ENCODE results near the gene CNPY1. TPM values are rescaled to one million over a fixed set of nuclear protein-coding genes. Genes with fewer than 3 reads are reported as not detected.

The CNPY1 gene
- total RNA-seq, 3 donors from 2014 or later = 0.29 TPM; not detected in 2

GRCh38 chr7:155454183-155455112 lies 91.9 kb downstream of the CNPY1 start:
- H3K27ac ChIP-seq = no peak overlapping the region
- H3K9me3 ChIP-seq = no peaks in the 10 kb centered on the region
- TF ChIP-seq POLR2AphosphoS5 (IDR thresholded peaks at IDR 0.05) = no peak
- no peak for TF ChIP-seq POLR2A (IDR thresholded peaks at IDR 0.05)
- no peak for TF ChIP-seq CTCF (IDR thresholded peaks at IDR 0.05)
- peak overlapping the region in 1 of 3 donors; percentile 43 for H3K4me3 ChIP-seq
- DNase-seq (ENCODE audit: low spot score in 2 of 2) = no peak
- intact Hi-C loops (cut with DNase I; ENCODE audit: low total_unique reads) = no loop called here
- H3K36me3 ChIP-seq = no peaks in the 10 kb centered on the region
- H3K4me1 ChIP-seq = peaks cover 11 to 14% of the 10 kb centered on the region in 2 donors
- H3K27me3 ChIP-seq = peaks cover 28 to 94% of the 10 kb centered on the region in 2 donors

- H3K4me3 ChIP-seq = peak overlapping the region in 1 of 3 donors; percentile 43
- intact Hi-C loops (cut with DNase I; ENCODE audit: low total_unique reads) = no loop called here
Observed at GRCh38 chr7:155453296-155454182, 92.8 kb downstream of the CNPY1 start.

GRCh38 chr7:155452505-155453295 lies 93.7 kb downstream of the CNPY1 start:
- no peak for TF ChIP-seq POLR2AphosphoS5 (IDR thresholded peaks at IDR 0.05)
- TF ChIP-seq POLR2A (IDR thresholded peaks at IDR 0.05) = no peak
- TF ChIP-seq CTCF (IDR thresholded peaks at IDR 0.05) = no peak
- H3K4me3 ChIP-seq = no peak overlapping the region
- no peak for DNase-seq (ENCODE audit: low spot score in 2 of 2)
- no peaks in the 10 kb centered on the region for H3K9me3 ChIP-seq
- H3K36me3 ChIP-seq = no peaks in the 10 kb centered on the region
- no peak overlapping the region for H3K27ac ChIP-seq
- H3K4me1 ChIP-seq = peaks cover 4 to 11% of the 10 kb centered on the region in 2 donors
- H3K27me3 ChIP-seq = peaks cover 19 to 95% of the 10 kb centered on the region in 2 donors
- intact Hi-C loops (cut with DNase I; ENCODE audit: low total_unique reads) = no loop called here

More at GRCh38 chr7:155453296-155454182, 92.8 kb downstream of the CNPY1 start:
- no peak for DNase-seq (ENCODE audit: low spot score in 2 of 2)
- H3K27me3 ChIP-seq = peaks cover 25 to 94% of the 10 kb centered on the region in 2 donors
- H3K36me3 ChIP-seq = no peaks in the 10 kb centered on the region
- TF ChIP-seq CTCF (IDR thresholded peaks at IDR 0.05) (no peak), POLR2A (IDR thresholded peaks at IDR 0.05) (no peak), POLR2AphosphoS5 (IDR thresholded peaks at IDR 0.05) (no peak)
- no peak overlapping the region for H3K27ac ChIP-seq
- peaks cover 9 to 11% of the 10 kb centered on the region in 2 donors for H3K4me1 ChIP-seq
- no peaks in the 10 kb centered on the region for H3K9me3 ChIP-seq

GRCh38 chr7:155451840-155452239 lies 94.5 kb downstream of the CNPY1 start:
- intact Hi-C loops (cut with DNase I; ENCODE audit: low total_unique reads) = no loop called here
- no peak overlapping the region for H3K27ac ChIP-seq
- no peak overlapping the region for H3K4me3 ChIP-seq
- H3K9me3 ChIP-seq = no peaks in the 10 kb centered on the region
- H3K4me1 ChIP-seq = peaks cover 4 to 11% of the 10 kb centered on the region in 2 donors
- H3K27me3 ChIP-seq = peaks cover 19 to 98% of the 10 kb centered on the region in 2 donors
- H3K36me3 ChIP-seq = no peaks in the 10 kb centered on the region
- TF ChIP-seq POLR2AphosphoS5 (IDR thresholded peaks at IDR 0.05) (no peak), POLR2A (IDR thresholded peaks at IDR 0.05) (no peak), CTCF (IDR thresholded peaks at IDR 0.05) (no peak)
- DNase-seq (ENCODE audit: low spot score in 2 of 2) = no peak

Other genes starting within 250 kb of the CNPY1 start
- 10 to 100 TPM; 37.0 to 89.6 (median 66.0) TPM for gene INSIG1, start 248.7 kb downstream of the CNPY1 start, total RNA-seq
- under 1 TPM in 2 of 3 donors, not detected in 1; 0.32 to 0.33 TPM for gene EN2, start 88.4 kb downstream of the CNPY1 start, total RNA-seq
- gene RBM33, start 98.1 kb upstream of the CNPY1 start, total RNA-seq = 10 to 100 TPM; 34.9 to 58.8 (median 46.5) TPM

Measured in breast epithelium (tissue), 4 donors.